CD4-positive, CD25-positive, alpha-beta regulatory T cell (primary cell): Measurements from ENCODE around the gene BSPRY. TPM values are rescaled to one million over a fixed set of nuclear protein-coding genes. Genes with fewer than 3 reads are reported as not detected.

Experiments used
- ATAC-seq, 2 donors: fragments of 150-1000 bp; cut with Tn5 transposase; one replicate each; pipeline ENCODE4 v1.10.0; 2021; ENCODE audit warnings: low read depth in 2 of 2, moderate number of reproducible peaks in 2 of 2, moderate library complexity in 1 of 2
- DNase-seq, 3 donors: peaks; one replicate each; pipeline versions ENCODE4 v3.0.0 to v3.0.0-alpha.2; 2012 to 2022; ENCODE audit warnings: mixed read lengths in 1 of 3
- H3K27ac ChIP-seq: one replicate; pipeline ENCODE4 v1.7.0; 2013; ENCODE audit warnings: mild to moderate bottlenecking, low read length; ENCODE audit not compliant: insufficient read depth, poor library complexity, severe bottlenecking
- H3K27me3 ChIP-seq: one replicate; pipeline ENCODE4 v1.7.0; 2013; ENCODE audit warnings: low read length; ENCODE audit not compliant: control insufficient read depth, insufficient read depth
- H3K36me3 ChIP-seq: one replicate; pipeline ENCODE4 v1.7.0; 2013; ENCODE audit warnings: mild to moderate bottlenecking, low read length, moderate library complexity; ENCODE audit not compliant: control insufficient read depth, insufficient read depth
- H3K4me1 ChIP-seq: 2 replicates; pipeline ENCODE4 v1.7.0; 2013; ENCODE audit warnings: mild to moderate bottlenecking, low read length; ENCODE audit not compliant: insufficient read depth, control insufficient read depth, poor library complexity, severe bottlenecking
- H3K4me3 ChIP-seq: one replicate; pipeline ENCODE4 v1.7.0; 2013; ENCODE audit warnings: low read depth, mild to moderate bottlenecking, low read length, moderate library complexity
- H3K9me3 ChIP-seq, 2 experiments: 1 replicate in 1 of 2; 2 replicates in 1 of 2; pipeline ENCODE4 v1.7.0; 2013; ENCODE audit warnings: low read length in 2 of 2, mild to moderate bottlenecking in 1 of 2, moderate library complexity in 1 of 2; ENCODE audit not compliant: control insufficient read depth in 2 of 2
- H3K27ac Mint-ChIP-seq, 3 donors: one replicate each; pipeline ENCODE4 v1.8.0; 2020 to 2022; ENCODE audit warnings: mild to moderate bottlenecking in 3 of 3, mixed read lengths in 3 of 3, moderate library complexity in 2 of 3
- H3K27me3 Mint-ChIP-seq: one replicate; pipeline ENCODE4 v1.8.0; 2022; ENCODE audit warnings: mild to moderate bottlenecking, mixed read lengths
- H3K36me3 Mint-ChIP-seq: one replicate; pipeline ENCODE4 v1.8.0; 2020; ENCODE audit warnings: mixed read lengths
- H3K4me1 Mint-ChIP-seq, 4 donors: one replicate each; pipeline ENCODE4 v1.8.0; 2020 to 2022; ENCODE audit warnings: mixed read lengths in 4 of 4, mild to moderate bottlenecking in 1 of 4
- H3K4me3 Mint-ChIP-seq, 4 donors: one replicate each; pipeline ENCODE4 v1.8.0; 2020 to 2022; ENCODE audit warnings: mild to moderate bottlenecking in 4 of 4, mixed read lengths in 4 of 4, moderate library complexity in 3 of 4
- H3K9me3 Mint-ChIP-seq, 7 donors: one replicate each; pipeline ENCODE4 v1.8.0; 2020 to 2022; ENCODE audit warnings: mixed read lengths in 7 of 7, mild to moderate bottlenecking in 3 of 7, moderate library complexity in 2 of 7
- polyA plus RNA-seq, 4 donors: library from polyadenylated mRNA; unstranded; fragments of 300-500 nt; fragmentation: Illumina TruSeq; gene quantifications; one replicate each; pipeline ENCODE4 v1.2.3, GENCODE V29; 2021
- total RNA-seq: library from RNA; stranded (reverse); gene quantifications from one replicate; pipeline ENCODE4 v1.2.3, GENCODE V29; 2022

Gene BSPRY
- total and polyA plus RNA-seq, 5 donors from 2014 or later = 0.39 to 1.3 (median 0.57) TPM

DNA sequence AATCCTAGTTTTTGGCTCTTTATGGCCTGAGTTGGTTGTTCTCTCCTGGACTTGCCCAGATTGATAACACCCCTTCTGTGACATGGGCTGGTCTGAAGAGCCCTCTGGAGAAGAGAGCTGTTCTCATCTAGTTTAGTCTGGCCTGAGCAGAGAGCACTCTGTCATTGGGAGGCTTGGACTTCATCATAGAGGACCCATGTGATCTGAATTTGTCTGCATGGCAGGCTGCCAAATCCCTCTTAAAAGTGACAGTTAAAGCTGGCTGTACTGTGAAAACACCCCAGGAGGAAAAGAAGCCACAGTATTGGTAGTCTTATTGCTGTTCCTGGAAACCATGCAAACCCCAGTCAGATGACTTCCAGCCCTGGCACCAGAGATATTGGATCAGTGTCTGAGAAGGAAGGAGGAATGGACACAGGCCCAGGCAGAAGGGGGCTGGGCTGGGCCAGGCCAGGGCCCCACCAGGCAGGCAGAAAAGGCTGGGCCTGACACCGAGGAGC, 5.6 kb upstream of the BSPRY start:
- peaks cover 25% of the 10 kb centered on the region for H3K27me3 Mint-ChIP-seq
- H3K9me3 Mint-ChIP-seq = peaks cover 0 to 2% (median 0%) of the 10 kb centered on the region in 7 donors
- peaks cover 6% of the 10 kb centered on the region for H3K4me1 ChIP-seq
- DNase-seq (peak in 1 of 3 donors; percentile 32), ATAC-seq (no peak)
- H3K9me3 ChIP-seq = no peaks in the 10 kb centered on the region
- H3K36me3 Mint-ChIP-seq = no peaks in the 10 kb centered on the region
- H3K27ac Mint-ChIP-seq = no peak overlapping the region
- H3K36me3 ChIP-seq = no peaks in the 10 kb centered on the region
- no peak overlapping the region for H3K27ac ChIP-seq
- no peak overlapping the region for H3K4me3 Mint-ChIP-seq
- no peak overlapping the region for H3K4me3 ChIP-seq
- H3K4me1 Mint-ChIP-seq = peaks cover 0 to 28% (median 11%) of the 10 kb centered on the region in 4 donors
- peaks cover 4% of the 10 kb centered on the region for H3K27me3 ChIP-seq

DNA sequence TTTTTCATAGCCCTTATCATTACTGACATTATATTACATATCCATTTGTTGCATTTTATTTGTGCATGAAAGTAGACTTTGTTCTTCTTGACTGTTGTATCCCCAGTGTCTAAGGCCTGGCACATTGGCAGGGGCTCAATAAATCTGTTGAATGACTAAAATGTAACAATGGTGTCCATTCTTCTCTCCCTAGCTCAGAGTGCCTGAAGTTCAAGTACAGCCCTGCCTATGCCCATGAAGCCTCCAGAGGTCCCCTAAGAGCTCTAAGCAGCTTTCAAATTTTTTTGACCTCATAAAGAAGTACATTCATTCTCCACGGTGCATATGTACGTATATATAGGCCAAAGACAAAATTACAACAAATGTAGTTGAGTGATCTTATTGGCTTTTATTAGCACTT, 4.2 kb upstream of the BSPRY start:
- H3K4me3 Mint-ChIP-seq = no peak overlapping the region
- Histone ChIP-seq H3K36me3 (no peaks in the 10 kb centered on the region), H3K27ac (no peak overlapping the region), H3K9me3 (no peaks in the 10 kb centered on the region), H3K4me3 (no peak overlapping the region), H3K4me1 (peaks cover 12% of the 10 kb centered on the region), H3K27me3 (peaks cover 10% of the 10 kb centered on the region)
- peaks cover 0 to 26% (median 6%) of the 10 kb centered on the region in 4 donors for H3K4me1 Mint-ChIP-seq
- peaks cover 24% of the 10 kb centered on the region for H3K27me3 Mint-ChIP-seq
- H3K36me3 Mint-ChIP-seq = no peaks in the 10 kb centered on the region
- H3K27ac Mint-ChIP-seq = no peak overlapping the region
- no peak for ATAC-seq
- DNase-seq = no peak
- H3K9me3 Mint-ChIP-seq = peaks cover 0 to 2% (median 0%) of the 10 kb centered on the region in 7 donors

DNA sequence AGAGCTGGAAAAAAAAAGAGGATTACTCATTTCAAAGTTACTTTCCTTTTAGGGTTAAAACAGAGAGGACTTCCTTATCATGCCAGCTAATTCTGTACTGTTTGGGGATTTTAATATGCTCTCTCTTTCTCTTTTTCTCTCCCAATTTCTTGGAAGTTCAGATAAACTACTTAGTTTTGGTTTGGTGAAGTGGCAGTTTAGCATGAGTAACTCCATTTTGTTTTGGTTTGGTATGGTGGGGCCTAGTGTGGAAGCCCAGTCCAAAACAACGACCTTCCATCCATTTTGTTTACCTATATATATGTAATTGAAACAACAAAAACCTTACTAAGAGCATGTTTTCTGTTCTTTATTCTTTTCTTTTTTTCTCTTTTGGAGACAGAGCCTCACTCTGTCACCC, 3.7 kb upstream of the BSPRY start:
- Histone ChIP-seq H3K27me3 (peaks cover 11% of the 10 kb centered on the region), H3K4me1 (peaks cover 12% of the 10 kb centered on the region), H3K4me3 (no peak overlapping the region), H3K36me3 (no peaks in the 10 kb centered on the region), H3K27ac (no peak overlapping the region), H3K9me3 (no peaks in the 10 kb centered on the region)
- Mint-ChIP-seq H3K27ac (no peak overlapping the region), H3K4me1 (peaks cover 0 to 26% (median 4%) of the 10 kb centered on the region in 4 donors), H3K9me3 (peaks cover 0 to 3% (median 0%) of the 10 kb centered on the region in 7 donors), H3K4me3 (no peak overlapping the region), H3K36me3 (no peaks in the 10 kb centered on the region), H3K27me3 (peaks cover 29% of the 10 kb centered on the region)
- no peak for ATAC-seq
- DNase-seq = no peak

DNA sequence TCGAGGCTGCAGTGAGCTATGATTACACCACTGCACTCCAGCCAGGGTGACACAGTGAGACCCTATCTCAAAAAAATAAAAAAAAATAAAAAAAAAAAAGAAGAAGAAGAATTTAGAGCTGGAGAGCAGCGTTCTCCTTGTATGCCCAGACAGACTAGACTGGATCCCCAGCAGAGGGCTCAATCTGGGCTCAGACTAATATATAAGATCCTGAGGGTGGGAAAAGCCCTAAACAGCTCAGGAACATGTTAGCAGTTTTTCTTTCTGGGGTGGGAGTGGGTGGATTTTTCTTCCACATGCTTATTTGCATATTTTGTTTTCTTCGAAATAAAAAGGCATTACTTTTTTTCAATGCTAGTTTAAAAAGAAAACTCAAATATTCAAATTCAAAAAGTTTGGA, 904 bp upstream of the BSPRY start:
- no peaks in the 10 kb centered on the region for H3K36me3 ChIP-seq
- Mint-ChIP-seq H3K27ac (no peak overlapping the region), H3K4me1 (peaks cover 0 to 21% (median 5%) of the 10 kb centered on the region in 4 donors), H3K27me3 (peaks cover 38% of the 10 kb centered on the region), H3K36me3 (no peaks in the 10 kb centered on the region), H3K4me3 (peak overlapping the region in 2 of 4 donors; percentile 16 to 81), H3K9me3 (peaks cover 0 to 8% (median 0%) of the 10 kb centered on the region in 7 donors)
- peaks cover 21% of the 10 kb centered on the region for H3K27me3 ChIP-seq
- H3K27ac ChIP-seq = no peak overlapping the region
- ATAC-seq (no peak), DNase-seq (no peak)
- peaks cover 16% of the 10 kb centered on the region for H3K4me1 ChIP-seq
- no peaks in the 10 kb centered on the region for H3K9me3 ChIP-seq
- no peak overlapping the region for H3K4me3 ChIP-seq

DNA sequence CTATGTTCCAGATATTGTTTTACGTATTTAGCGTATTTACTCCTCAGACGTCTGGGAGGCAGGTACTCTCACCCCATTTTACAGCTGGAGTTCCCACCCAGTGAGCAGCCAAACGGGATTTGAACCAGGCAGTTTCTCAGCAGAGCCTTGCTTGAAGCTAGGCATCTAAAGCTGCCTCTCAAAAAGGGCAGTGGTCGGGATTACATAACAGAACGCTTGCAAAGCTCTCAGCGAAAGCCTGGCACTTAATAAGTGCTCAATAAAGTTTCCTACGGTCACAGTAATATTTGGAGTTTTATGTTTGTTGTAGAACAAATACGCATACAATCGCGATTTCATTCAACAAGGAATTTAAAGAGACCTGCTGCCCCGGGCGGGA, 286 bp upstream of the BSPRY start:
- DNase-seq = no peak
- H3K27me3 Mint-ChIP-seq = peaks cover 38% of the 10 kb centered on the region
- H3K9me3 Mint-ChIP-seq = peaks cover 0 to 8% (median 0%) of the 10 kb centered on the region in 7 donors
- Histone ChIP-seq H3K4me3 (no peak overlapping the region), H3K4me1 (peaks cover 16% of the 10 kb centered on the region), H3K27me3 (peaks cover 21% of the 10 kb centered on the region), H3K9me3 (no peaks in the 10 kb centered on the region), H3K27ac (no peak overlapping the region), H3K36me3 (no peaks in the 10 kb centered on the region)
- peaks cover 0 to 21% (median 5%) of the 10 kb centered on the region in 4 donors for H3K4me1 Mint-ChIP-seq
- no peak for ATAC-seq
- H3K36me3 Mint-ChIP-seq = no peaks in the 10 kb centered on the region
- H3K4me3 Mint-ChIP-seq = peak overlapping the region; percentile 70 to 81 (median 78)
- H3K27ac Mint-ChIP-seq = no peak overlapping the region

DNA sequence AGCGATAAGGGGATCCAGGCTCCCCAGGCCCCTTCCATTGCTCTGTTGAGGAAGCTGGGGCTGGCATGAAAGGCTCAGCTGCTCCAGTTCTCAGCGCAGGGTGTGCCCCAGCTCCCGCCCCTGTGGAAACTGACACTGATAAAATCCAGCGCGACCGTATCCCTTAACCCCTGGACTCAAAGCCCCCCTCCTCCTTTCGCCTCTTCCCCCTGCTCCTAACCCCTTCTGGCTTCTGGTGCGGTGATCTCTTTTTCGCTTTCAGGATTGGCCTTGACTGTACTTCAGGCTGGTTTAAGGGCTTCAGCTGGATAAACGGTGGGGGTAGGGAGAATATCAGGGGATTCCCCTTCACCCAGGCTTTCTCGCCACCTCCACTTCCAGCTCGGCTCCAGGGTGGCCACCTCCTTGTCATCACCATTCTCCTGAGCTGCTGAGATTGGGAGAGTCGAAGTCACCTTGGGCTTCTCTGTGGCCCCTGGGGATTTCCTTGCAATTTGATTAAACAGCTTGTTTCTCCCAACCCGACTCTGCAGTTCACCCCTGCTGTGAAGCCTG, 843 bp downstream of the BSPRY start:
- Mint-ChIP-seq H3K36me3 (no peaks in the 10 kb centered on the region), H3K4me3 (peak overlapping the region; percentile 47 to 77 (median 73))

DNA sequence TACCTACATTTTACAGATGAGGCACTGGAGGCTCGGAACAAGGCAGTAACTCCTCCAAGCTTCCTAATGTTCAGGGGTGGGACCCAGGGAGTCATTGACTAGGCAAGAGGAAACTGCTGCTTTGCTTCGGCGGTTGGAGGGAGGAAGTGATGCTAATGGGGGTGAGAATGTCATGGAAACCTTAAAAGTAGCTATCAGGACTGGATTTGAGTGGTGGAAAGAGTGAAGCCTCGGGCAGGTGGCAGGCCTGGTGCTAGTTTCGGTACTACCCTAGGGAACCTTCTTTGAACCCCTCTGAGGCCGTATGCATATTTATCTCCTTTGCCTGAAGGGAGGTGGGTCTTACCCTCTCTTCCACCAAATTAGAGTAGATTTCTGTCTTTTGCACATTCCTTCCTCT, 1.6 kb downstream of the BSPRY start:
- Mint-ChIP-seq H3K4me3 (peak overlapping the region in 3 of 4 donors; percentile 47 to 77 (median 76)), H3K27ac (peak overlapping the region in 2 of 3 donors; percentile 4 to 38), H3K4me1 (peaks cover 0 to 21% (median 5%) of the 10 kb centered on the region in 4 donors), H3K27me3 (peaks cover 38% of the 10 kb centered on the region), H3K36me3 (no peaks in the 10 kb centered on the region), H3K9me3 (peaks cover 0 to 8% (median 0%) of the 10 kb centered on the region in 7 donors)
- Histone ChIP-seq H3K36me3 (no peaks in the 10 kb centered on the region), H3K9me3 (no peaks in the 10 kb centered on the region), H3K27me3 (peaks cover 21% of the 10 kb centered on the region), H3K4me3 (no peak overlapping the region), H3K4me1 (peaks cover 16% of the 10 kb centered on the region), H3K27ac (no peak overlapping the region)
- DNase-seq = peak in 1 of 3 donors; percentile 63
- ATAC-seq = no peak

More for the DNA sequence above, 843 bp downstream of the BSPRY start:
- H3K9me3 ChIP-seq = no peaks in the 10 kb centered on the region
- Mint-ChIP-seq H3K27me3 (peaks cover 38% of the 10 kb centered on the region), H3K9me3 (peaks cover 0 to 8% (median 0%) of the 10 kb centered on the region in 7 donors), H3K4me1 (peaks cover 0 to 21% (median 5%) of the 10 kb centered on the region in 4 donors), H3K27ac (peak overlapping the region in 1 of 3 donors; percentile 4)
- H3K36me3 ChIP-seq = no peaks in the 10 kb centered on the region
- DNase-seq (no peak), ATAC-seq (no peak)
- peaks cover 21% of the 10 kb centered on the region for H3K27me3 ChIP-seq
- no peak overlapping the region for H3K27ac ChIP-seq
- H3K4me3 ChIP-seq = peak overlapping the region; percentile 66
- H3K4me1 ChIP-seq = peaks cover 16% of the 10 kb centered on the region

DNA sequence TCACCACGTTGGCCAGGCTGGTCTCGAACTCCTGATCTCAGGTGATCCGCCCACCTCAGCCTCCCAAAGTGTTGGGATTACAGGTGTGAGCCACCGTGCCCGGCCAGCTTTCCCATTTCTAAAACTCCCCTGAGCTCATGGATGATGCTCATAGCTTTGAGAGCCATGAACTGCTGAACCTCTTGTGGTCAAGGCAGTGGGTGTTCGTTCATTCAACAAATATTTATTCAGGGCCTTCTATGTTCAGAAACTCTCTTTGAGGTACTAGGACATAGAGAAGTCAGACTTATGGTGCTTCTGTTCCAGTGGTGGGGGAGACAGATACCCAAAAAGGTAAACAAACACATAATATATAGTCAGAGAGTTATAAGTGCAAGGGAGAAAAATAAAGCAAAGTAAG, 2.7 kb downstream of the BSPRY start:
- Mint-ChIP-seq H3K9me3 (peaks cover 0 to 8% (median 0%) of the 10 kb centered on the region in 7 donors), H3K27ac (no peak overlapping the region)

More for the DNA sequence above, 2.7 kb downstream of the BSPRY start:
- Histone ChIP-seq H3K9me3 (no peaks in the 10 kb centered on the region), H3K4me1 (peaks cover 16% of the 10 kb centered on the region), H3K27me3 (peaks cover 21% of the 10 kb centered on the region), H3K27ac (no peak overlapping the region), H3K36me3 (no peaks in the 10 kb centered on the region), H3K4me3 (no peak overlapping the region)
- Mint-ChIP-seq H3K4me3 (no peak overlapping the region), H3K36me3 (no peaks in the 10 kb centered on the region), H3K4me1 (peaks cover 0 to 21% (median 5%) of the 10 kb centered on the region in 4 donors), H3K27me3 (peaks cover 45% of the 10 kb centered on the region)
- ATAC-seq (no peak), DNase-seq (no peak)
